Forelimb muscle (tissue), 1 donor: ENCODE data around the gene GPC6. TPM values are rescaled to one million over a fixed set of nuclear protein-coding genes. Genes with fewer than 3 reads are reported as not detected.
"Not testable (repeated sequence)": the region's sequence is repeated elsewhere in the genome, so short reads cannot be mapped to it uniquely, and the experiment has no call there.

ENCODE experiments used
- DNase-seq: peaks from one replicate; pipeline ENCODE4 v3.0.0-alpha.2; 2013; ENCODE audit warnings: low read depth
- polyA plus RNA-seq: library from polyadenylated mRNA; unstranded; fragments of 120-200 nt; gene quantifications from one replicate; pipeline ENCODE4 v1.2.1, GENCODE V29; 2013; ENCODE audit not compliant: insufficient read length

The GPC6 gene
- polyA plus RNA-seq: 8.2 TPM

- DNase-seq: peak; percentile 90
These were observed at the start of gene GPC6 for GRCh38 chr13:93226623-93227279. Gene GPC6 (plus strand): TSS chr13:93226807.

DNA sequence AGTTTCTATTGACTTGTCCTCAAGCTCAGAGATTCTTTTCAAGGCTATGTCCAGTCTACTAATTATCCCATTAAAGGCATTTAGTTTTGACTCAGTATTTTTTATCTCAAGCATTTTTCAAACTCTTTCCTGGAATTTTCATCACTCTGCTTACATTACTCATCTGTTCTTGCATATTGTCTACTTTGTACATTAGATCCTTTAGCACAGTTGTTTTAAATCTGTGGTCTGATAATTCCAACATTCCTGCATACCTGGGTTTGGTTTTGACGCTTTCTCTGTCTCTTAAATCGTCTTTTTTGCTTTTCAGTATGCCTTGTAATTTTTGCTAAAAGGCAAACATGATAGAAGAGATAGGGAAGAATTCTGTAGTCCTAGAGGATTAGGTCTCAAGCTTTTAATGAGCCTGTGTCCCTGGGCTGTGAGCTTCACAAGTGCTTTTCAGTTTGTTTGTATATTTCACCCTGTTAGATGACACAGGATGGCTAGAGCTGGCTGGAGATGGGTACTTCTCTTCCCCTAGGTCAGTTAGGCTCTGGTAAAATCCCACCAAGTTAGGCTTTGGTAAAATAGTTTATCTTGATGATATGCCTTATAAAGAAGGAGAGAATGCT, 46.1 kb upstream of the GPC6 start:
- no peak for DNase-seq

DNA sequence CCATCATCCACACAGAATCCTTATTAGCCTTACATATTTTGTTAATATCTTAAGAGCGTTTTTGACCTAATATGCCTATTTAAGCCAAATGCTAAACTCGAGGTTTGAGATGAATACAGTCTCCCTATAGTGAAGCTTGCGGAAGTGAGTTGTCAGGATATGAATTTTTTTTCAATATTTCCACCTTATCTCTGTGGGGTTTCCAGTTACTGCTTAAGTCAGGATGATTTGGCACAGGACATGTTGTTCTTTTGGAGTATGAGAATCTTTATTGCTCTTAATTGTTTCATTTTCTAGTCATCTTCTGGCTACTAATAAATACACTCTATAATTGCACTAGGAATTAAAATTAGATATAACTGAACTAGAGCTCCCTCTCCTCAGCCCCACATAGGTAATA, 44.2 kb upstream of the GPC6 start:
- no peak for DNase-seq

- DNase-seq: no peak
These were observed 43.3 kb upstream of the GPC6 start for GRCh38 chr13:93183302-93183701.

- no peak for DNase-seq
These were observed 36.6 kb upstream of the GPC6 start for GRCh38 chr13:93190006-93190405.

DNA sequence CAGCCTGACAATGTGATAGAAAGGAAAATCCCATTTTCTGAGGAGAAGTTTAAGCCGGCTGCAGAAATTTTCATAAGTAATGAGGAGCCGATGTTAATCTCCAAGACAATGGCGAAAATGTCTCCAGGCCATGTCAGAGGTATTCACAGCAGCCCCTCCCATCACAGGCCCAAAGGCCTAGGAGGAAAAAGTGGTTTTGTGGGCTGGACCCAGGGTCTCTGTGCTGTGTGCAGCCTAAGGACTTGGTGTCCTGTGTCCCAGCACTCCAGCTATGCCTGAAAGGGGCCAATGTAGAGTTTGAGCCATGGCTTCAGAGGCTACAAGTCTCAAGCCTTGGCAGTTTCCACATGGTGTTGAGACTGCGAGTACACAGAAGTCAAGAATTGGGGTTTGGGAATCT, 32.9 kb upstream of the GPC6 start:
- no peak for DNase-seq

- DNase-seq: no peak
These were observed 26.8 kb upstream of the GPC6 start for GRCh38 chr13:93199856-93200255.

- no peak for DNase-seq
These were observed 26.0 kb upstream of the GPC6 start for GRCh38 chr13:93200626-93201025.

GRCh38 chr13:93201992-93202558, 24.5 kb upstream of the GPC6 start:
- no peak for DNase-seq

DNA sequence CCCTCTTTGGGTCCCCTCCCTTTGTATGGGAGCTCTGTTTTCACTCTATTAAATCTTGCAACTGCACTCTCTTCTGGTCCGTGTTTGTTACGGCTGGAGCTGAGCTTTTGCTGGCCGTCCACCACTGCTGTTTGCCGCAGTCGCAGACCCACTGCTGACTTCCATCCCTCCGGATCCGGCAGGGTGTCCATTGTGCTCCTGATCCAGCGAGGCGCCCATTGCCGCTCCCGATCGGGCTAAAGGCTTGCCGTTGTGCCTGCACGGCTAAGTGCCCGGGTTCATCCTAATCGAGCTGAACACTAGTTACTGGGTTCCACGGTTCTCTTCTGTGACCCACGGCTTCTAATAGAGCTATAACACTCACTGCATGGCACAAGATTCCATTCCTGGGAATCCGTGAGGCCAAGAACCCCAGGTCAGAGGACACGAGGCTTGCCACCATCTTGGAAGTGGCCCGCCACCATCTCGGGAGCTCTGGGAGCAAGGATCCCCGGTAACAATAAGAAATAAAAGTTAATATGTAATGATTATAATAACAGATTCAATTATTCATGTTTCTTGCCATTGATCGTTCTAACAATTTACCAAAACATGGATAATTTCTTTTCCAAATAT, 19.7 kb upstream of the GPC6 start:
- not testable (repeated sequence) for DNase-seq

GRCh38 chr13:93216122-93216521, 10.5 kb upstream of the GPC6 start:
- DNase-seq: no peak

DNA sequence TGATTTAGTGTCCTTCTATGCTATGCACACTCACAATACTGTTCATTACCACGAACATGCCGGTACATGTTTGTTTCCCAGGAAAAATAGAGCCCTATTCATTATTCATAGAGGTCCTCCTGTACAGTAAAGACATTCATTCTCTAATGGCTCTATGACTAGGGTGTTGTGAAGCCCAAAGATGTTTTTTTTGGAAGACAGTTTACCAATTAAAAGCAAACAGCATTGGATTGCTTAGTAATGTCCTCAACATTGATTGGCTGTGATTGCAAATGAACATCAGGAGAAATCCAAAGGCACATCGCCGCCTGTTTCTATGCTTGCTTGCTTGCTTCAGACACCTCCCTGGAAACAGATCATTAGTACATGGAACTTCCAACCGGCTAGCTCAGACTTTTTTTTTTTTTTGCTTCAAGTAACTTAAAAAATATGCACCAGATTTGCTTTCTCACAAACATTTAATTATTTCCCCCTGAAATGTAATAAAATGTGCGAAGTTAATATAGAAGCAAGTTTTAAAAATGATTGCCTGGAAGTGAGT, 8.8 kb upstream of the GPC6 start:
- no peak for DNase-seq

- no peak for DNase-seq
These were observed 8.0 kb upstream of the GPC6 start for GRCh38 chr13:93218583-93218982.

GRCh38 chr13:93220073-93220472, 6.5 kb upstream of the GPC6 start:
- no peak for DNase-seq

- DNase-seq: no peak
These were observed 3.6 kb upstream of the GPC6 start for GRCh38 chr13:93222976-93223375.

DNA sequence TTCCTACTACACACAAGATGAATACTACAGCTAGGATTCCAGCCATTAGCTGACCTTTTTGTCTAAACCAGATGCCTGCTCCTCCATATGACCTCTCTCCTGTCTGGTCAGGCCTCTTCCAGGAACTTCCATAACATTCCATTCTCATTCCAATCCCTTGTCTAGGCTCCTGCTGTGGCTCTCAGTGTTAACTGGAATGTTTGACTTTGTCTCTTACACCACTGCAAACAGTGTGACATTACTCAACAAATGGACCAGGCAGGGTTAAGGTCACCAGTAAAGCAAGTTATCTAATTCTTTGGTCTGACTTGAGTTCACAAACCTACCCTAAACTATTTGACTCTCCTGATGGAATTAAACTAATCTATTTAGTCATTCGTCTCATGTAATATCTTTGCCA, 2.1 kb upstream of the GPC6 start:
- no peak for DNase-seq

GRCh38 chr13:93225610-93226009, 997 bp upstream of the GPC6 start:
- no peak for DNase-seq

DNA sequence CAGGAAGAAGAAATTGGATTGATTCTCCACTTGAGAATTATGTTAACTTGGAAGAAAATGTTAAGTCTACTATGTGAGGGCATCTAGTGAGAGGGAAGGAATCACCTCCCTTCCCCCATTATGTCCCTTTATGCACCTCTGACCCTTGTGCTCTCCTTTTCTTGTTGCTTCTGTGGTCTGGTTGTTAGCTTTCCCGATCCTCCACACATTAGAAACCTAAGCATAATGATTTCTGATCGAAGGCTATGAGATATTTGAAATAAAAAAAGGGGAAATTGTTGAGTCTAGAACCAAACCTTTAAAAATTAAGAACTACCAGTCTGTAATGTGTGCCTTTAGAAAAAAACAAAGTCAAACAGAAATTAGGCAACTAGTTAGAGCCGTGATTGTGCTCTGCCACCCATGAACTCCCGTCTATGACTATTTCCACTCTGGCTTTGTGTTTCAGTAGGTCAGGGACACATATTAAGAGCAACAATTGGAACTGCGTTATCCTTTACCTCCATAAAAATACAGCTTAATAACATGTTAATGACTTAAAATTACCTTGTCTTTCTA, 463 bp upstream of the GPC6 start:
- DNase-seq: no peak

GRCh38 chr13:93227280-93227877, 772 bp downstream of the GPC6 start:
- no peak for DNase-seq

DNA sequence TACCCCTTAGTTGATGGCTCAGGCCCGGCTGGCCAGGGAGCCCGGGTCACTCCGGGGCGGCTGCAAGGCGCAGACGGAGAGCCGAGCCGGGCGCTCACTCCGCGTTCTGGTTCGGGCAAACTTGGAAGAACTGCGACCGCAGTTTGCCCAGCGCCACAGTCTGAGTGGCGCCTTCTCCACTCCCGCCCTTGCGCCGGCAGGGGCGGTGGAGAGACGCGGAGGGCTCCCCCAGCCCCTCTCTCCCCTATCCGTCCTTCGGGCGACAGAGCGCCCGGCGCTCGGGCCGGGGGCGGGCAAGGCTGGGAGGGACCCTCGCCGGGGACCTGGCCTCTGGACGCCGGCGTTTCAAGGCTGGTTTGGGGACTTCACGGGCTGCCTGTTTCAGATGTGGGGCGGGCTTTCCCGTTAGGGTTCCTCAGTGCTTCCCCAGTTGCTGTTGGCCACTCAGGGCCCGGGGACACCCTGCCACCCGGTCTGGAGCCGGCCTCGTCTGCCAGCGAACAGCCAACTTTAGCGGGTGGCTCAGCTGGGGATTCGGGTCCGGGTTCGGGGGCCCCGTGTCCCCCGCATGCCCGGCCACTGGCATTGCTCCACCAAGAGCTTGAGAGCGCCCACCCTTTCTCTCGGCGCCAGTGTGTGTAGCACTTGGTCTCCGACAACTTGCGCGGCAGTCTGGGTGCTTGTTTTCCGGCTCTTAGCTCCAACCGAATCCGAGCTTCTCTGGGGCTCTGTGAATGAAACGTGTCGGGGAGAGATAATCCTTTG, 1.5 kb downstream of the GPC6 start:
- peak; percentile 75 for DNase-seq

DNA sequence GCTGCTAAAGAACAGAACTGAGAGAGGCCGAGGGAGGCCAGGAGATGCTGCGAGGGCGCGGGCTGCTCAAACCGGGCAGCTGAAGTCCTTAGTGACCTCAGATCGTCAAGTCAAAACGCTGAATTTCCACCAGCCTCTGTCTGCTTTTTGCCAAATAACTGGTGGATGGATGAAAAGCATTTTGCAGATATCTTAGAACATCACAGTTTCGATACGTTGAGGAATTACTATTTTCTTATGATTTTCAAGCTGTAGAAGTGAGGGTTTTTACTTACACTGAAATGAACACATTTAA, 2.0 kb downstream of the GPC6 start:
- no peak for DNase-seq
